Brain microvascular endothelial cell (primary cell): ENCODE data around the gene SERINC3.

Source experiments
- DNase-seq: peaks from one replicate; pipeline ENCODE4 v3.0.0-alpha.2; 2020
- H3K27ac ChIP-seq: fragments of 250-450 bp; sonication (Bioruptor Pico); 2 replicates; pipeline ENCODE4 v1.5.1; 2020; ENCODE audit warnings: mild to moderate bottlenecking, moderate library complexity
- H3K27me3 ChIP-seq: fragments of 250-450 bp; sonication (Bioruptor Pico); replicated peaks from 2 replicates; pipeline ENCODE4 v1.5.1; 2020; ENCODE audit warnings: mild to moderate bottlenecking
- H3K36me3 ChIP-seq: fragments of 250-450 bp; sonication (Bioruptor Pico); replicated peaks from 2 replicates; pipeline ENCODE4 v1.5.1; 2020; ENCODE audit warnings: mild to moderate bottlenecking
- H3K4me3 ChIP-seq: 2 replicates; pipeline ENCODE4 v1.5.1; 2011; ENCODE audit warnings: low read depth, mild to moderate bottlenecking, control low read depth, low read length, moderate library complexity
- in situ Hi-C: cut with HindIII; loops from 2 replicates; pipeline ENCODE4 v1.10.0; 2017; ENCODE audit warnings: low sequenced_read_pairs, low pct_ligation_motif_present
- TF ChIP-seq, protein P1 (sequence below): IDR thresholded peaks from 2 replicates; pipeline ENCODE4 v1.5.1; 2011; ENCODE audit warnings: low read depth, mild to moderate bottlenecking, moderate library complexity, low read length, control low read depth, inconsistent platforms; ENCODE audit errors: missing control alignments

SERINC3 gene

GRCh38 chr20:44552050-44552449 lies 30.2 kb upstream of the SERINC3 start:
- TF ChIP-seq, protein P1, sequence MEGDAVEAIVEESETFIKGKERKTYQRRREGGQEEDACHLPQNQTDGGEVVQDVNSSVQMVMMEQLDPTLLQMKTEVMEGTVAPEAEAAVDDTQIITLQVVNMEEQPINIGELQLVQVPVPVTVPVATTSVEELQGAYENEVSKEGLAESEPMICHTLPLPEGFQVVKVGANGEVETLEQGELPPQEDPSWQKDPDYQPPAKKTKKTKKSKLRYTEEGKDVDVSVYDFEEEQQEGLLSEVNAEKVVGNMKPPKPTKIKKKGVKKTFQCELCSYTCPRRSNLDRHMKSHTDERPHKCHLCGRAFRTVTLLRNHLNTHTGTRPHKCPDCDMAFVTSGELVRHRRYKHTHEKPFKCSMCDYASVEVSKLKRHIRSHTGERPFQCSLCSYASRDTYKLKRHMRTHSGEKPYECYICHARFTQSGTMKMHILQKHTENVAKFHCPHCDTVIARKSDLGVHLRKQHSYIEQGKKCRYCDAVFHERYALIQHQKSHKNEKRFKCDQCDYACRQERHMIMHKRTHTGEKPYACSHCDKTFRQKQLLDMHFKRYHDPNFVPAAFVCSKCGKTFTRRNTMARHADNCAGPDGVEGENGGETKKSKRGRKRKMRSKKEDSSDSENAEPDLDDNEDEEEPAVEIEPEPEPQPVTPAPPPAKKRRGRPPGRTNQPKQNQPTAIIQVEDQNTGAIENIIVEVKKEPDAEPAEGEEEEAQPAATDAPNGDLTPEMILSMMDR = no peak
- Histone ChIP-seq H3K27me3 (no peaks in the 10 kb centered on the region), H3K4me3 (no peak overlapping the region), H3K36me3 (no peaks in the 10 kb centered on the region), H3K27ac (no peak overlapping the region)
- in situ Hi-C loops = no loop called here
- no peak for DNase-seq

DNA sequence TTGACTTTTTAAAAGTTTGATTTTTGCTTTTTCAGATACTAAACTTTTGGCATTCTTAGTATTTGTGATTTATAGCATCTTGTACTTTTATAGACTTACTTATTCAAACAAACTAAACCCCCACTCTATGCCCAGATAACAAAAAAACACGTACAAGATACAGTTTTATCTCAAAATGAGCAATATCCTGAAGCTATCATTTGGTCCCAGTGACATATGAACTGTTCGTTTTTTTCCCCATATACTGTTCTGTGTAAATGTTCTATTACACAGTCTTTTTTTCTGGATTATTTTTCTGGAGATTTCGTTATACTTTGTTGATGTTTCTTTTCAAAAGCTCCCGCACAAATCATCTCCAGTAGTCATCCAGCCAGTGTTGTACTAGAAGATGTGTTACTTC lies 27.3 kb upstream of the SERINC3 start:
- Histone ChIP-seq H3K4me3 (no peak overlapping the region), H3K36me3 (no peaks in the 10 kb centered on the region), H3K27ac (peak overlapping the region; percentile 4), H3K27me3 (no peaks in the 10 kb centered on the region)
- in situ Hi-C loops = no loop called here
- TF ChIP-seq, protein P1 = no peak
- DNase-seq = no peak

- Histone ChIP-seq H3K36me3 (no peaks in the 10 kb centered on the region), H3K27ac (no peak overlapping the region), H3K4me3 (no peak overlapping the region), H3K27me3 (no peaks in the 10 kb centered on the region)
- no peak for DNase-seq
- TF ChIP-seq, protein P1 = no peak
- in situ Hi-C loops = no loop called here
Observed at GRCh38 chr20:44547419-44547818, 25.5 kb upstream of the SERINC3 start.

DNA sequence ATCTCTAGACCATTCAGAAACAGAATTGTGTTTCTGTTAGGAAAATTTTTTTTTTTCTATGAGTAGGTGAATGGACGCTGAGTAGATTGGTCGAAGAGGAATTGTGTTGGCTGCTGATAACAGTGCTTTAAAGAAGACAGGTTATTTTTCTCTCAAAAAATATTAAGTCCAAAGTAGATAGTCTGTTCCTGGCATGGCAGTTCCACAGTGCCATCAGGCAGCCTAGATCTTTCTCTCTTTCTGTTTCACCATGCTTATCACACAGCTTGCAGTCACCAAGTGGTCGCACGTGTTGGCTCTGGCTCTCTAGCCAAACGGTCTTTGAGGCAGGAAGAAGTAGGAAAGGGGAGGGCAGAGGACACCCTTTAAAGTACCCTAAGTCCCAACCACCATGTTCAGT lies 22.4 kb upstream of the SERINC3 start:
- H3K4me3 ChIP-seq = no peak overlapping the region
- no peaks in the 10 kb centered on the region for H3K27me3 ChIP-seq
- no peaks in the 10 kb centered on the region for H3K36me3 ChIP-seq
- H3K27ac ChIP-seq = no peak overlapping the region
- in situ Hi-C loops = no loop called here
- no peak for DNase-seq
- TF ChIP-seq, protein P1 = no peak

DNA sequence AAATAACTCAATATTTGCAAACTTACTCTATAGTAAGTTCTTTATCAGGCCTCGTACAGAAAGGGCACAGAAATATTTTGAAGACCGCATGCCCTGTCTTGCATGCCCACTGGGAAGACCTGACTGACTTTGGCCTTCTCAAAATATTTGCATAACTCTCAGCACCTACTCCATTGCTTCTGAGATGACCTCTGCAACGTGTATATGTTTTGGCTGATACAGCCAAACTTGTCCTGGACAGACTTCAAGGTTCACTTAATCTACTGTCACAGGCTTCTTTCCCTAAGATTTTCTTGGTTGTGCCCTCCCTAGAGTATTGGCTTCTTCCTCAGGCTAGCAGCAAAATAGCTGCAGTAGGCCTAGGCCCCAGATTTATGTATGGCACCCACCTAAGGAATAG lies 21.5 kb upstream of the SERINC3 start:
- in situ Hi-C loops = no loop called here
- no peaks in the 10 kb centered on the region for H3K36me3 ChIP-seq
- TF ChIP-seq, protein P1 = no peak

GRCh38 chr20:44542890-44543289 lies 21.0 kb upstream of the SERINC3 start:
- no peaks in the 10 kb centered on the region for H3K36me3 ChIP-seq
- H3K27me3 ChIP-seq = no peaks in the 10 kb centered on the region
- no peak overlapping the region for H3K4me3 ChIP-seq
- TF ChIP-seq, protein P1 = no peak
- in situ Hi-C loops = no loop called here
- no peak overlapping the region for H3K27ac ChIP-seq
- DNase-seq = no peak

More for the DNA sequence above, 21.5 kb upstream of the SERINC3 start:
- no peak for DNase-seq
- Histone ChIP-seq H3K27me3 (no peaks in the 10 kb centered on the region), H3K4me3 (no peak overlapping the region), H3K27ac (no peak overlapping the region)
